ENCODE results near the gene CYLD.

CYLD gene

DNA sequence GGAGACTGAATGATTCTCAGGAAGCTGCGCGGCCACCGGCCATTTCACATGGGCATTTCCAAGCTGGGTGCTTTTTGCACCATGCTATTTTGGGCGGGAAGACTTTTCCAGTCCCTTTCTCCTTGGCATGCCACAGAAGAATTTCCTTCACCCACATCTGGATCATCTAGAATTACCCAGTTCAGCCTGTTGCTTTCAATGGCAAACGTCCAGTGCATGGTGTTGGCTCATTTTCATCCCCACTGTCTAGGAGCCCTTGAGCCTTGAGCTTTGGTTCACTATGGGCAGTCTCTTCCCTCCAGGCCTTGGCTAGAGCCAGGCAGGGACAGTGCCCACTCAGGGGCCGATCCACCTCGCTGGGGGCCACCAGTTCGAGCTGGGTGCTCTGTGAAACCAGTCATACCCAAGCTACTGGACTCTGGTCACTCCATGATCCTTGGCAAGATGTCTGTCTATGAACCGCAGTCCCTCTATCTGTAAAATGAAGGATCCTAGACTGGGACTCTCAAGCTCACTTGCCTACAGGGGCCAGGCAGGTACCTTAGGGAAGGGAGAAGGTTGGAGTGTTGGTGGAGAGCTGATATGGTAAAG is 71.1 kb downstream of the CYLD start:
- TF ChIP-seq EGR1 (IDR thresholded peaks at IDR 0.05) = no peak
- TF ChIP-seq CREB1 (IDR thresholded peaks at IDR 0.05; ENCODE audit: low read depth) = no peak
- no peak for TF ChIP-seq YY1 (IDR thresholded peaks at IDR 0.05; ENCODE audit: low read depth)
- TF ChIP-seq ZBTB7A (IDR thresholded peaks at IDR 0.05; ENCODE audit: low read depth) = no peak
- TF ChIP-seq TAF1 (IDR thresholded peaks at IDR 0.05; ENCODE audit: low read depth) = no peak
- TF ChIP-seq NFIC (IDR thresholded peaks at IDR 0.05) = no peak
- no peak for TF ChIP-seq TEAD4 (IDR thresholded peaks at IDR 0.05)
- TF ChIP-seq TCF12 (IDR thresholded peaks at IDR 0.05; ENCODE audit: low read depth) = no peak
- no peak for TF ChIP-seq FOXM1 (IDR thresholded peaks at IDR 0.05; ENCODE audit: borderline replicate concordance, low read depth)
- TF ChIP-seq CEBPB (IDR thresholded peaks at IDR 0.05) = no peak
- TF ChIP-seq, protein P1, sequence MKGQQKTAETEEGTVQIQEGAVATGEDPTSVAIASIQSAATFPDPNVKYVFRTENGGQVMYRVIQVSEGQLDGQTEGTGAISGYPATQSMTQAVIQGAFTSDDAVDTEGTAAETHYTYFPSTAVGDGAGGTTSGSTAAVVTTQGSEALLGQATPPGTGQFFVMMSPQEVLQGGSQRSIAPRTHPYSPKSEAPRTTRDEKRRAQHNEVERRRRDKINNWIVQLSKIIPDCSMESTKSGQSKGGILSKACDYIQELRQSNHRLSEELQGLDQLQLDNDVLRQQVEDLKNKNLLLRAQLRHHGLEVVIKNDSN (IDR thresholded peaks at IDR 0.05) = no peak
- TF ChIP-seq EP300 (IDR thresholded peaks at IDR 0.05; ENCODE audit: borderline replicate concordance) = no peak
- TF ChIP-seq RAD21 (IDR thresholded peaks at IDR 0.05; ENCODE audit: low read depth) = no peak
- TF ChIP-seq, protein P2, sequence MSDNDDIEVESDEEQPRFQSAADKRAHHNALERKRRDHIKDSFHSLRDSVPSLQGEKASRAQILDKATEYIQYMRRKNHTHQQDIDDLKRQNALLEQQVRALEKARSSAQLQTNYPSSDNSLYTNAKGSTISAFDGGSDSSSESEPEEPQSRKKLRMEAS (IDR thresholded peaks at IDR 0.05) = no peak
- TF ChIP-seq, protein P3, sequence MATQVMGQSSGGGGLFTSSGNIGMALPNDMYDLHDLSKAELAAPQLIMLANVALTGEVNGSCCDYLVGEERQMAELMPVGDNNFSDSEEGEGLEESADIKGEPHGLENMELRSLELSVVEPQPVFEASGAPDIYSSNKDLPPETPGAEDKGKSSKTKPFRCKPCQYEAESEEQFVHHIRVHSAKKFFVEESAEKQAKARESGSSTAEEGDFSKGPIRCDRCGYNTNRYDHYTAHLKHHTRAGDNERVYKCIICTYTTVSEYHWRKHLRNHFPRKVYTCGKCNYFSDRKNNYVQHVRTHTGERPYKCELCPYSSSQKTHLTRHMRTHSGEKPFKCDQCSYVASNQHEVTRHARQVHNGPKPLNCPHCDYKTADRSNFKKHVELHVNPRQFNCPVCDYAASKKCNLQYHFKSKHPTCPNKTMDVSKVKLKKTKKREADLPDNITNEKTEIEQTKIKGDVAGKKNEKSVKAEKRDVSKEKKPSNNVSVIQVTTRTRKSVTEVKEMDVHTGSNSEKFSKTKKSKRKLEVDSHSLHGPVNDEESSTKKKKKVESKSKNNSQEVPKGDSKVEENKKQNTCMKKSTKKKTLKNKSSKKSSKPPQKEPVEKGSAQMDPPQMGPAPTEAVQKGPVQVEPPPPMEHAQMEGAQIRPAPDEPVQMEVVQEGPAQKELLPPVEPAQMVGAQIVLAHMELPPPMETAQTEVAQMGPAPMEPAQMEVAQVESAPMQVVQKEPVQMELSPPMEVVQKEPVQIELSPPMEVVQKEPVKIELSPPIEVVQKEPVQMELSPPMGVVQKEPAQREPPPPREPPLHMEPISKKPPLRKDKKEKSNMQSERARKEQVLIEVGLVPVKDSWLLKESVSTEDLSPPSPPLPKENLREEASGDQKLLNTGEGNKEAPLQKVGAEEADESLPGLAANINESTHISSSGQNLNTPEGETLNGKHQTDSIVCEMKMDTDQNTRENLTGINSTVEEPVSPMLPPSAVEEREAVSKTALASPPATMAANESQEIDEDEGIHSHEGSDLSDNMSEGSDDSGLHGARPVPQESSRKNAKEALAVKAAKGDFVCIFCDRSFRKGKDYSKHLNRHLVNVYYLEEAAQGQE (IDR thresholded peaks at IDR 0.05; ENCODE audit: low read depth) = no peak

DNA sequence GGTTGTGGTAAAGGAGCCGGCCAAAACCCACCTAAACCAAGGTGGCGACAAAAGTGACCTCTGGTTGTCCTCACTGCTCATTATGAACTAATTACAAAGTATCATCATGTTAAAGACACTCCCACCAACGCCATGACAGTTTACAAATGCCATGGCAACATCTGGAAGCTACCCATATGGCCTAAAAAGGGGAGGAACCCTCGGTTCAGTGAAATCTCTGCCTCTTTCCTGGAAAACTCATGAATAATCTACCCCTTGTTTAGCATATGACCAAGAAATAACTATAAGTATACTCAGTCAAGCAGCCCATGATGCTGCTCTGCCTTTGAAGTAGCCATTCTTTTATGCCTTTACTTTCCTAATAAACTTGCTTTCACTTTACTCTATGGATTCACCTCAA is 72.2 kb downstream of the CYLD start:
- TF ChIP-seq, protein P2 (IDR thresholded peaks at IDR 0.05) = no peak
- TF ChIP-seq, protein P3 (IDR thresholded peaks at IDR 0.05; ENCODE audit: low read depth) = no peak
- no peak for TF ChIP-seq EP300 (IDR thresholded peaks at IDR 0.05; ENCODE audit: borderline replicate concordance)
- TF ChIP-seq EGR1 (IDR thresholded peaks at IDR 0.05) = no peak

DNA sequence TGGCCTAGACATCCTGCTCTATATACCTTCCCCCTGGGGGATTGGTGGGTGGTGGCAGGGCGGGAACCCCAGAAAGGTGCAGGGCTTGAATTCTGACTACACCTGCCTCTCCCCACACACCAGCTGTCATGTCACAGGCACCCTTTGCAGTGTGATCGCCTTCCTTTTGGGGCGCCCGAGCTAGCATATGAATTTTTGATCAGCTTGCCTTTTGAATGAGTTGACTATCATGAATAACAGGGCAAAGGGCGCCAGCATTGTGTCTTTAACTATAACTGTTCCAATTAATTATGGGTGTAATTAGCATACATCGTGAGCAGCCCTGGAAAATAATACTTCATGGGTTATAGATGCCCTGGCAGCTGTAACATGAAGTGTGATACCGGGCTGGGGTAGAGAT is 72.7 kb downstream of the CYLD start:
- TF ChIP-seq, protein P2 (IDR thresholded peaks at IDR 0.05) = no peak
- TF ChIP-seq, protein P1 (IDR thresholded peaks at IDR 0.05) = no peak
- TF ChIP-seq CREB1 (IDR thresholded peaks at IDR 0.05; ENCODE audit: low read depth) = no peak
- no peak for TF ChIP-seq TAF1 (IDR thresholded peaks at IDR 0.05; ENCODE audit: low read depth)
- TF ChIP-seq FOXM1 (IDR thresholded peaks at IDR 0.05; ENCODE audit: borderline replicate concordance, low read depth) = no peak
- TF ChIP-seq ZBTB7A (IDR thresholded peaks at IDR 0.05; ENCODE audit: low read depth) = no peak
- no peak for TF ChIP-seq EGR1 (IDR thresholded peaks at IDR 0.05)
- TF ChIP-seq TCF12 (IDR thresholded peaks at IDR 0.05; ENCODE audit: low read depth) = no peak
- TF ChIP-seq NFIC (IDR thresholded peaks at IDR 0.05) = no peak

DNA sequence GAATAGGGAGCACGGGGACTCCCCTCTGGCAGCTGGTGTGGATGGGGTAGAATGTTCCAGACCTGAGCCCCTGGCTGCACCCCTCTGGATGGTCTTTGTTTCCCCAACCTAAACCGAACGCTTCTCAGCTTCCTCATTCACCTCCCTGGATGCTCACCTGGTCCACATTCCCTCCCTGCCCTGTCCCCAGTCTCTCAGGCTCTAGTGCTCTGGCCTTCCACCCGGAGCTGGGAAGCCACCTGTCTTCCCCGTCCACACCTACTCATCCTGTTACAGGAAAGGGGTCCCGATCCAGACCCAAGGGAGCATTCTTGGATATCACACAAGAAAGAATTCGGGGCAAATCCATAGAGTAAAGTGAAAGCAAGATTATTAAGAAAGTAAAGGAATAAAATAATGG is 73.5 kb downstream of the CYLD start:
- TF ChIP-seq TCF12 (IDR thresholded peaks at IDR 0.05; ENCODE audit: low read depth) = no peak
- no peak for TF ChIP-seq YY1 (IDR thresholded peaks at IDR 0.05; ENCODE audit: low read depth)
- no peak for TF ChIP-seq CREB1 (IDR thresholded peaks at IDR 0.05; ENCODE audit: low read depth)
- TF ChIP-seq NFIC (IDR thresholded peaks at IDR 0.05) = no peak
- TF ChIP-seq EP300 (IDR thresholded peaks at IDR 0.05; ENCODE audit: borderline replicate concordance) = no peak
- no peak for TF ChIP-seq TEAD4 (IDR thresholded peaks at IDR 0.05)
- no peak for TF ChIP-seq EGR1 (IDR thresholded peaks at IDR 0.05)
- no peak for TF ChIP-seq TAF1 (IDR thresholded peaks at IDR 0.05; ENCODE audit: low read depth)
- TF ChIP-seq RAD21 (IDR thresholded peaks at IDR 0.05; ENCODE audit: low read depth) = no peak

DNA sequence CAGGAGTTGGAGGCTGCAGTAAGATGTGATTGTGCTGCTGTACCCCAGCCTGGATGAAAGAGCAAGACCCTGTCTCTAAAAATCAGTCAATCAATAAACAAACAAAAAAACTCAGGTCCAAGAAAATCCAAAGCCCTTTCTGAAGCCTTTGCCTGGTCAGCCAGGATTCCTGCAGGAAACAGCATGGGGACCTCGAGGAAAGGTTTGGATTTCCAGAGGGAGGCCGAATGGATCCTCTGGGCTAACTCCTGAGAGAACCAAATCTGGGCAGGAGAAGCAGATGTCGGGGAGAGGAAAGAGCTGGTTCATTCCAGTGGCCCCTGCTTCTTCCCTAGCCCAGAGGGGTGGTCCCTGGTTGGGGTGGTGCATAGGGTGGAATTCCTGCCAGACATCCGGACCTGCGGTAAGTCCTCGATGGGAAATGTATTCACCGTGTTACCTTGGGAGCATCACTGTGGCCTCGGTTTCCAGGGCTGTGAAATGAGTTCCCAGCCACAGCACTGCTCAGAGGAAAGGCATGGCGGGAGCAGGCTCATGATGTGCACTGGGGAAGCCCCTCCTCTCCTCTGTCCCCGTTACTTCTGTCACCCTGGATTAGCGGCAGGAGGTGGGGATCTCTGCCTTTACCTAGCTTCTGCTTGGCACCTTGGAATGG is 75.1 kb downstream of the CYLD start:
- TF ChIP-seq ZBTB7A (IDR thresholded peaks at IDR 0.05; ENCODE audit: low read depth) (no peak), TAF1 (IDR thresholded peaks at IDR 0.05; ENCODE audit: low read depth) (no peak), CEBPB (IDR thresholded peaks at IDR 0.05) (no peak), TEAD4 (IDR thresholded peaks at IDR 0.05) (no peak), FOXM1 (IDR thresholded peaks at IDR 0.05; ENCODE audit: borderline replicate concordance, low read depth) (no peak), NFIC (IDR thresholded peaks at IDR 0.05) (no peak), RAD21 (IDR thresholded peaks at IDR 0.05; ENCODE audit: low read depth) (no peak), YY1 (IDR thresholded peaks at IDR 0.05; ENCODE audit: low read depth) (no peak), EGR1 (IDR thresholded peaks at IDR 0.05) (no peak), EP300 (IDR thresholded peaks at IDR 0.05; ENCODE audit: borderline replicate concordance) (no peak), TCF12 (IDR thresholded peaks at IDR 0.05; ENCODE audit: low read depth) (no peak), CREB1 (IDR thresholded peaks at IDR 0.05; ENCODE audit: low read depth) (no peak)
- TF ChIP-seq, protein P2 (IDR thresholded peaks at IDR 0.05) = no peak
- TF ChIP-seq, protein P1 (IDR thresholded peaks at IDR 0.05) = no peak
- TF ChIP-seq, protein P3 (IDR thresholded peaks at IDR 0.05; ENCODE audit: low read depth) = no peak
